CD4-positive, CD25-positive, alpha-beta regulatory T cell (primary cell): Measurements from ENCODE around the gene PNPLA7. TPM values are rescaled to one million over a fixed set of nuclear protein-coding genes. Genes with fewer than 3 reads are reported as not detected.

ENCODE experiments used
- ATAC-seq, 2 donors: fragments of 150-1000 bp; cut with Tn5 transposase; one replicate each; pipeline ENCODE4 v1.10.0; 2021; ENCODE audit warnings: low read depth in 2 of 2, moderate number of reproducible peaks in 2 of 2, moderate library complexity in 1 of 2
- DNase-seq, 3 donors: peaks; one replicate each; pipeline versions ENCODE4 v3.0.0 to v3.0.0-alpha.2; 2012 to 2022; ENCODE audit warnings: mixed read lengths in 1 of 3
- H3K27ac ChIP-seq: one replicate; pipeline ENCODE4 v1.7.0; 2013; ENCODE audit warnings: mild to moderate bottlenecking, low read length; ENCODE audit not compliant: insufficient read depth, poor library complexity, severe bottlenecking
- H3K27me3 ChIP-seq: one replicate; pipeline ENCODE4 v1.7.0; 2013; ENCODE audit warnings: low read length; ENCODE audit not compliant: control insufficient read depth, insufficient read depth
- H3K36me3 ChIP-seq: one replicate; pipeline ENCODE4 v1.7.0; 2013; ENCODE audit warnings: mild to moderate bottlenecking, low read length, moderate library complexity; ENCODE audit not compliant: control insufficient read depth, insufficient read depth
- H3K4me1 ChIP-seq: 2 replicates; pipeline ENCODE4 v1.7.0; 2013; ENCODE audit warnings: mild to moderate bottlenecking, low read length; ENCODE audit not compliant: insufficient read depth, control insufficient read depth, poor library complexity, severe bottlenecking
- H3K4me3 ChIP-seq: one replicate; pipeline ENCODE4 v1.7.0; 2013; ENCODE audit warnings: low read depth, mild to moderate bottlenecking, low read length, moderate library complexity
- H3K9me3 ChIP-seq, 2 experiments: 1 replicate in 1 of 2; 2 replicates in 1 of 2; pipeline ENCODE4 v1.7.0; 2013; ENCODE audit warnings: low read length in 2 of 2, mild to moderate bottlenecking in 1 of 2, moderate library complexity in 1 of 2; ENCODE audit not compliant: control insufficient read depth in 2 of 2
- H3K27ac Mint-ChIP-seq, 3 donors: one replicate each; pipeline ENCODE4 v1.8.0; 2020 to 2022; ENCODE audit warnings: mild to moderate bottlenecking in 3 of 3, mixed read lengths in 3 of 3, moderate library complexity in 2 of 3
- H3K27me3 Mint-ChIP-seq: one replicate; pipeline ENCODE4 v1.8.0; 2022; ENCODE audit warnings: mild to moderate bottlenecking, mixed read lengths
- H3K36me3 Mint-ChIP-seq: one replicate; pipeline ENCODE4 v1.8.0; 2020; ENCODE audit warnings: mixed read lengths
- H3K4me1 Mint-ChIP-seq, 4 donors: one replicate each; pipeline ENCODE4 v1.8.0; 2020 to 2022; ENCODE audit warnings: mixed read lengths in 4 of 4, mild to moderate bottlenecking in 1 of 4
- H3K4me3 Mint-ChIP-seq, 4 donors: one replicate each; pipeline ENCODE4 v1.8.0; 2020 to 2022; ENCODE audit warnings: mild to moderate bottlenecking in 4 of 4, mixed read lengths in 4 of 4, moderate library complexity in 3 of 4
- H3K9me3 Mint-ChIP-seq, 7 donors: one replicate each; pipeline ENCODE4 v1.8.0; 2020 to 2022; ENCODE audit warnings: mixed read lengths in 7 of 7, mild to moderate bottlenecking in 3 of 7, moderate library complexity in 2 of 7
- polyA plus RNA-seq, 4 donors: library from polyadenylated mRNA; unstranded; fragments of 300-500 nt; fragmentation: Illumina TruSeq; gene quantifications; one replicate each; pipeline ENCODE4 v1.2.3, GENCODE V29; 2021
- total RNA-seq: library from RNA; stranded (reverse); gene quantifications from one replicate; pipeline ENCODE4 v1.2.3, GENCODE V29; 2022

PNPLA7 gene
- total and polyA plus RNA-seq, 5 donors from 2014 or later = 1.4 to 12.4 (median 1.8) TPM

DNA sequence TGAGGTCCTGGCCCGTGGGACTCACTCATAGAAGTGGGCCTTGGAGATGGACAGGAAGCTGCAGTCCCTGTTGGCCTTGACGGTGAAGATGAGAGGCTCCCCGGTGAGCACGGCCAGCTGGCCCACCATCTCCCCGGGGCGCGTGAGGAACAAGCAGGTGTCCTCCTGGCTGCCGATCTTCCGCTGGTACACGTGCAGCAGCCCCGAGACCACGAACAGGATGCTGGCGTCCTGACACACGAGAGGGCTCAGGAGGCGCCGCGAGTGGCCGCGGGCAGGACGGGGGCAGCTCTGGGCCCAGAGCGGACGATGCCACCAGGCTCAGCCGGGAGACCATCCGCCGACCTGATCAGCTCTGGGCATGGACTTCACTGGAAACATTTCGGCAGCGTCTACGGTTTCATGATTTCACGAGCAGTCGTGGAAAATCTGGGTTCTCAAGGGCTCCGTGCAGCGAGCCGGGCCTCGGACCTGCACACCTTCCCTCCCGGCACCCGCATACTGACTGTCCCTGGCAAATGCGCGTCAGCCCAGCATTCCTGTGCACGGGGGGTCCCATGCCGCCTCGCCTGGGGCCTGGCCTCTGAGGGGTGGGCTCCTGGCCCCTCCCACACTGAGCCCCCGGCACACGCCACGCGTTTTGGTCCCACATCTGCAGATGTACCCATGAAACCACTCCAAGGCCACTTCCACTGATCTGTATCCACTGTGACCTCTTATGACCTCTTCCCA is 49.4 kb downstream of the PNPLA7 start:
- Mint-ChIP-seq H3K4me3 (no peak overlapping the region), H3K9me3 (peaks cover 0 to 3% (median 0%) of the 10 kb centered on the region in 7 donors), H3K36me3 (no peaks in the 10 kb centered on the region), H3K4me1 (peaks cover 0 to 5% (median 0%) of the 10 kb centered on the region in 4 donors), H3K27ac (no peak overlapping the region), H3K27me3 (no peaks in the 10 kb centered on the region)
- H3K4me1 ChIP-seq = no peaks in the 10 kb centered on the region
- no peaks in the 10 kb centered on the region for H3K36me3 ChIP-seq
- no peaks in the 10 kb centered on the region for H3K27me3 ChIP-seq
- H3K9me3 ChIP-seq = no peaks in the 10 kb centered on the region
- H3K4me3 ChIP-seq = no peak overlapping the region
- H3K27ac ChIP-seq = no peak overlapping the region
- no peak for ATAC-seq
- DNase-seq = no peak

DNA sequence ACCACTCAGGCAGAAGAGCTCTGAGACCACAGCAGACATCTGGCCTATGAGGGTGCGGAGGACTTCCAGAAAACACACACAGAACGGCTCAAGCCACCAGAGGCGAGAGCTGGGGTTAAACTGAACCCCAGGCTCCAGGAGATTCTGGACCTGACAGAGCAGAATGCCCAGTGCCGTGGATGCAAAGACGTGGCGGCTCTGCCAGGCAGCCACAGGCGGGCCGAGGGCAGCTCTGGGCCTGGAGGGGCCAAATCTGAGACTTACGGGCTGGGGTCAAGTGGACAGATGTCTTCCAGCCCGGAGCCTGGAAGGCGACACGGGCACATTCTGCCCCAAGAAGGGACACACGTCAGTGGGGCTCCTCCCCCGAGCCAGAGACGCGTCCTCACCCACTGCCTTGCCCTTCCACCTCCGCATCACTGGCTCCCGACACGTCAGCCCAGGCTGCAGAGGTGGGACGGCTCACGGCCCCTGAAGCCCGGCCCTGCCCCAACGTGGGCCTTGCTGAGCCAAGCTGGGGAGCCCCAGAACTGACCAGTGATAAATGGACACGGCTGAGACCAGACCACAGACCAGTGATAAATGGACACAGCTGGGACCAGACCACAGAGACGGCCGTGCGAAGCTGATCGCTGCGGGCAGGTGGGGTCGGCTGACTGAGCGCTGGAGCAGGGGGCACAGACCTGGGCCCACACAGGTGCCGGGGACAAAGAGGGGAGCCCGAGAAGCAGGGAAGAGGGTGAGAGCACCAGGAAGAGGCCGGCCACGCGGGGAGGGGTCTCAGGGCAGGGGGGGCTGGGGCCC is 50.1 kb downstream of the PNPLA7 start:
- Mint-ChIP-seq H3K9me3 (peaks cover 0 to 3% (median 0%) of the 10 kb centered on the region in 7 donors), H3K36me3 (no peaks in the 10 kb centered on the region), H3K4me3 (no peak overlapping the region), H3K27ac (no peak overlapping the region), H3K4me1 (peaks cover 0 to 5% (median 0%) of the 10 kb centered on the region in 4 donors), H3K27me3 (no peaks in the 10 kb centered on the region)
- DNase-seq = no peak
- Histone ChIP-seq H3K4me3 (no peak overlapping the region), H3K36me3 (no peaks in the 10 kb centered on the region), H3K9me3 (no peaks in the 10 kb centered on the region), H3K27ac (no peak overlapping the region), H3K4me1 (no peaks in the 10 kb centered on the region), H3K27me3 (no peaks in the 10 kb centered on the region)
- ATAC-seq = no peak

DNA sequence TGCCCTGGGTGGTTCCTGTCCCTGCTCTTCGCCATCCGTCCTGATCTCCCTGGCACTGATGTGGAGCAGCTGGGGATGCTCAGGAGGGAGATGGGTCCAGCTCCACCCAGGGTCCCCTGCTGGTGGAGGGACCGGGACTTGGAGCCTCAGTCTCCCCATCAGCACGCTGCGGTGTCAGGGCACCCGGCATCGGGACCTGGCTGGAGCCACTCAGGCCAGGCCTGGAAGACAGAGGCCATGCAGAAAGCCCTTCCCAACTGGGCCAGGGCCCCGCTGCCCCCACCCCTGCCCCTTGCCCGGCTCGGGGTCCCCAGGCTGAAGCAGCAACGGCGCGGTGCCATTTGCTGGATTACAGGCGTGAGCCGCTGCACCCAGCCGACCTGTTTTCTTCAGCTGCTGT is 50.8 kb downstream of the PNPLA7 start:
- Mint-ChIP-seq H3K4me3 (no peak overlapping the region), H3K27me3 (no peaks in the 10 kb centered on the region), H3K9me3 (peaks cover 0 to 3% (median 0%) of the 10 kb centered on the region in 7 donors), H3K36me3 (no peaks in the 10 kb centered on the region), H3K4me1 (peaks cover 0 to 6% (median 0%) of the 10 kb centered on the region in 4 donors), H3K27ac (peak overlapping the region in 1 of 3 donors; percentile 18)
- H3K4me1 ChIP-seq = no peaks in the 10 kb centered on the region
- H3K9me3 ChIP-seq = no peaks in the 10 kb centered on the region
- no peaks in the 10 kb centered on the region for H3K36me3 ChIP-seq
- no peaks in the 10 kb centered on the region for H3K27me3 ChIP-seq
- H3K27ac ChIP-seq = no peak overlapping the region
- ATAC-seq = no peak
- H3K4me3 ChIP-seq = no peak overlapping the region
- DNase-seq = no peak

DNA sequence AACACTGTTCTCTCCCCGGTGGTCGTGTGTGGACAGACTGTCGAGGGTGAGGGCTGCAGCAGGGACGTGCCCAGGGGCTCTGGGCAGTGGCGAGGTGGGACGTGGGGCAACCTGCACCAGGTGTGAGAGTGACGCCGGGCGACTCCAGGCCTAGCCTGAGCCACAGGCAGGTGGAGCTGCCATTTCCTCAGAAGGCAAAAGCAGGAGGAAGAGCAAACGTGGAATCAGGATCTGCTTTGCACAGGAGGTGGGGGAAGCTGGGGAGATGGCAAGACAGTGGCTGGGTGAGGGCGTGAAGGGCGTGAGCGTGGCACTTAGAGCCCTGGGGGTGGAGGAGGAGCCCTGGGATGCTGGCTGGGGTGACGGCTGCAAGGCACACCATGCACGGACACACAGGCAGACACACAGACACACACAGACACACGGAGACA is 51.5 kb downstream of the PNPLA7 start:
- H3K27ac Mint-ChIP-seq = peak overlapping the region in 1 of 3 donors; percentile 18
- H3K9me3 ChIP-seq = no peaks in the 10 kb centered on the region

DNA sequence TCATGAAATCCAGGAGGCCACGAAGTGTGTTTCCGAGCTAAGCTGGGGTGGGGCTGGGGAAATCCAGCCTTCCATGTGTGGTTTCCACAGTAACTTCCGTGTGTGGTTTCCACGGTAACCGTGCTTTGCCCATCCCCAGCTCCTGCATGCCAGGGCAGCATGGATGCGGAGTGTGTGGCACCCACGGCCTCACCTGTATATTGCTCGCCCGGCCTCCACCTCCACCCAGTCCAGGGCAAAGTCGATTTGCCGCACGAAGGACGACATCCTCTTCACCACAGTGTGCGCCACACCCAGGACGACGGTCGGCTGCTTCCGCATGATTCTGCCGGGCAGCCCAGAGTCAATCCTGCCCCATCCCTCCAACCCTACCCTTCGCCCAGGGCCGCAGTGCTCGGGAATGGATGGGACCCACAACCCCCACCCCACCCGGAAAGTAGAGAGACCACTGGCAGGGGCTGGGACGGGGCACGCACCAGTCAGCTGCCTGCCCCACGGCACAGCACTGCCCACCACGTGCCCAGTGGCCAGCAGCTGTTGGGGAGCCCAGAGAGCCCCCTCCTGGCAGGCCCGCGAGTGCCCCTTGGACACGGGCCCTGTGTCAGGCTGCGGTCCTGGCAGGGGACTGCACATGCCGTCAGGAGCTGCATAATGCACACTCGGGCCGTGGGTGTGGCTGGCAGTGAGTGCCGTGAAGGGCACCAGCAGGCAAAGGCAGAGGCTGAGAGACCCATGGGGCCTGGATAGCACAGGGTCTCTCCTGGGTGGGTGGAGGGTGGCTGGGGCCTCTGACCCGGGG is 52.1 kb downstream of the PNPLA7 start:
- H3K27me3 Mint-ChIP-seq = no peaks in the 10 kb centered on the region
- DNase-seq (no peak), ATAC-seq (no peak)
- H3K36me3 Mint-ChIP-seq = no peaks in the 10 kb centered on the region
- no peaks in the 10 kb centered on the region for H3K36me3 ChIP-seq
- H3K27ac Mint-ChIP-seq = no peak overlapping the region
- H3K4me3 ChIP-seq = no peak overlapping the region
- H3K4me1 ChIP-seq = no peaks in the 10 kb centered on the region
- peak overlapping the region in 1 of 4 donors; percentile 15 for H3K4me3 Mint-ChIP-seq
- H3K27ac ChIP-seq = no peak overlapping the region
- H3K4me1 Mint-ChIP-seq = peaks cover 0 to 11% (median 0%) of the 10 kb centered on the region in 4 donors
- no peaks in the 10 kb centered on the region for H3K9me3 ChIP-seq
- H3K9me3 Mint-ChIP-seq = peaks cover 0 to 3% (median 0%) of the 10 kb centered on the region in 7 donors
- H3K27me3 ChIP-seq = no peaks in the 10 kb centered on the region

More for the DNA sequence above, 51.5 kb downstream of the PNPLA7 start:
- no peaks in the 10 kb centered on the region for H3K36me3 ChIP-seq
- H3K9me3 Mint-ChIP-seq = peaks cover 0 to 3% (median 0%) of the 10 kb centered on the region in 7 donors
- no peak overlapping the region for H3K4me3 Mint-ChIP-seq
- peaks cover 0 to 11% (median 0%) of the 10 kb centered on the region in 4 donors for H3K4me1 Mint-ChIP-seq
- no peak overlapping the region for H3K4me3 ChIP-seq
- no peaks in the 10 kb centered on the region for H3K4me1 ChIP-seq
- H3K27ac ChIP-seq = no peak overlapping the region
- no peak for DNase-seq
- ATAC-seq = no peak
- no peaks in the 10 kb centered on the region for H3K27me3 ChIP-seq
- no peaks in the 10 kb centered on the region for H3K36me3 Mint-ChIP-seq
- H3K27me3 Mint-ChIP-seq = no peaks in the 10 kb centered on the region

DNA sequence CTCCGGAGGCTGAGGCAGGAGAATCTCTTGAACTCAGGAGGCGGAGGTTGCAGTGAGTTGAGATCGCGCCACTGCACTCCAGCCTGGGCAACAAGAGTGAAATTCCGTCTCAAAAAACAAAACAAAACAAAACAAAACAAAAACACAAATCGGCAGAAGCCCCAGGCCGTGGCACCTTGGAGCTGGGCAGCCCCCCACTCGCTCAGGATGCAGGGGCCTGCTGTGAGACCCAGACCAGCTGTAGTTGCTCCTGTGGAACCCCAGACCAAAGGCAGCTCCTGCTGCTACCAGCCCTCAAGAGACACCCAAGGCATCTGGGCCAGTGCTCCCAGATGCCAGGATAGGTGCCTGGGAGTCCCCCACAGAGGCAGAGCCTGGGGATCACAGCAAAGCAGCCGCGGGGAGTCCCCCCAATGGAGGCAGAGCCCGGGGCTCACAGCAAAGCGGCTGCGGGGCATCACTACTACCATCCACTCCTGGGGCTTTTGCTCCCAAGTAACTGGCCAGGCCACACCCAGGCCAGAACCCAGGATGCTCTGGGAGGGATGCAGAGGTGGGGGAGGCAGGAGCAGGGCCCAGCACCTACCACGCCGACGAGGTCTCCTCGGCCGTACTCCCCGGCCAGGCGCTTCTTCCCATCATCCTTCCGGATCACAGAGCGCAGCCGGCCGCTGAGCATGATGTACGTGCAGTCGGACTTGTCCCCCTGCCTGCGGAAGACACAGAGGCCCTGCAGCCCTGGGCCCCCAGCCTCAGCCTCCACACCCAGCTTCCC is 53.4 kb downstream of the PNPLA7 start:
- no peaks in the 10 kb centered on the region for H3K36me3 Mint-ChIP-seq
- H3K9me3 Mint-ChIP-seq = peaks cover 0 to under 1% (median 0%) of the 10 kb centered on the region in 7 donors
- no peak for ATAC-seq

More for the DNA sequence above, 53.4 kb downstream of the PNPLA7 start:
- Histone ChIP-seq H3K4me1 (no peaks in the 10 kb centered on the region), H3K27me3 (no peaks in the 10 kb centered on the region), H3K27ac (no peak overlapping the region), H3K9me3 (no peaks in the 10 kb centered on the region), H3K36me3 (no peaks in the 10 kb centered on the region), H3K4me3 (no peak overlapping the region)
- DNase-seq = no peak
- H3K4me1 Mint-ChIP-seq = peaks cover 0 to 8% (median 3%) of the 10 kb centered on the region in 4 donors
- no peaks in the 10 kb centered on the region for H3K27me3 Mint-ChIP-seq
- H3K27ac Mint-ChIP-seq = no peak overlapping the region
- no peak overlapping the region for H3K4me3 Mint-ChIP-seq
